C4-2B (cell line): Measurements from ENCODE around the gene RAB40C.

Source experiments
- ZFX ChIP-seq: fragments of 450-650 bp; IDR thresholded peaks from 2 replicates; pipeline ENCODE4 v1.6.1; 2017
- TF ChIP-seq, protein P1 (sequence below): fragments of 450-650 bp; conservative IDR thresholded peaks from 2 replicates; pipeline ENCODE4 v1.5.1; 2017; ENCODE audit warnings: mild to moderate bottlenecking

DNA sequence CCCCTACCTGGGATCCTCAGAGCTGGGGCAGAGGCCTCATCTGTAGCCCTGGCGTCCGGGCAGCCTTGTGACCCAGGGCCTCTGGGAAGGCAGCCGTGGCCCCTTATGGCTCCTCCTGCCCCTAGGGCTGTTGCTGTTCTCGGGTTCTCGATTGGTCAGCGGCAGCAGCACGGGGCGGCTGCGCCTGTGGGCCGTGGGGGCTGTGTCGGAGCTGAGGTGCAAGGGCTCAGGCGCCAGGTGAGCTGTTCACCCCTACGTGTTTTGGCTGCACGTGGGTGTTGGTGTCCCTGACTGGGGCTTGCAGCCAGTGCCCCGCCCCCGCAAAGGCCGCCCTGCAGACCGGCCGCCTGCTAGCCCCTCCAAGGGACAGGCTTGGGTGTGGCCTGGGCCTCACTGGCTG lies 72.2 kb downstream of the RAB40C start:
- TF ChIP-seq, protein P1, sequence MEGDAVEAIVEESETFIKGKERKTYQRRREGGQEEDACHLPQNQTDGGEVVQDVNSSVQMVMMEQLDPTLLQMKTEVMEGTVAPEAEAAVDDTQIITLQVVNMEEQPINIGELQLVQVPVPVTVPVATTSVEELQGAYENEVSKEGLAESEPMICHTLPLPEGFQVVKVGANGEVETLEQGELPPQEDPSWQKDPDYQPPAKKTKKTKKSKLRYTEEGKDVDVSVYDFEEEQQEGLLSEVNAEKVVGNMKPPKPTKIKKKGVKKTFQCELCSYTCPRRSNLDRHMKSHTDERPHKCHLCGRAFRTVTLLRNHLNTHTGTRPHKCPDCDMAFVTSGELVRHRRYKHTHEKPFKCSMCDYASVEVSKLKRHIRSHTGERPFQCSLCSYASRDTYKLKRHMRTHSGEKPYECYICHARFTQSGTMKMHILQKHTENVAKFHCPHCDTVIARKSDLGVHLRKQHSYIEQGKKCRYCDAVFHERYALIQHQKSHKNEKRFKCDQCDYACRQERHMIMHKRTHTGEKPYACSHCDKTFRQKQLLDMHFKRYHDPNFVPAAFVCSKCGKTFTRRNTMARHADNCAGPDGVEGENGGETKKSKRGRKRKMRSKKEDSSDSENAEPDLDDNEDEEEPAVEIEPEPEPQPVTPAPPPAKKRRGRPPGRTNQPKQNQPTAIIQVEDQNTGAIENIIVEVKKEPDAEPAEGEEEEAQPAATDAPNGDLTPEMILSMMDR: no peak
- TF ChIP-seq ZFX: no peak
